K562 (cell line): ENCODE data around the gene CYSLTR1. TPM values are rescaled to one million over a fixed set of nuclear protein-coding genes. Genes with fewer than 3 reads are reported as not detected.

Source experiments
- ATAC-seq: fragments of 200-7000 bp; cut with Tn5 transposase; 3 replicates; pipeline ENCODE4 v1.9.1; 2020; ENCODE audit warnings: moderate library complexity
- BruUV-seq: library from RNA; stranded (reverse); fragments of 400-500 nt; replicated peaks from 2 replicates; lab custom pipeline; 2021; lab: Mats Ljungman, UMichigan
- CTCF ChIA-PET: fragments of 300-600 bp; formaldehyde crosslinking; extraction: SDS; loops from one replicate; lab custom pipeline; 2021; ENCODE audit warnings: low intra/inter-chr PET ratio; lab: Yijun Ruan, JAX
- POLR2A ChIA-PET: fragments of 300-600, 350-650 bp; sonication (Branson Sonifier 250); formaldehyde crosslinking; extraction: SDS; loops from one replicate; lab custom pipeline; 2021; ENCODE audit warnings: antibody characterized with exemption, inconsistent platforms; lab: Yijun Ruan, JAX
- DNase-seq, 4 experiments: peaks; one replicate each; pipeline versions ENCODE4 v3.0.0 to v3.0.0-alpha.2; 2011 to 2018; ENCODE audit warnings: low spot score in 3 of 4, mixed read lengths in 3 of 4; ENCODE audit errors: extremely low read depth in 1 of 4
- FAIRE-seq: peaks from 2 replicates; lab custom pipeline; 2011; peaks lifted over from hg19 to GRCh38; lab: Jason Lieb, UNC
- H2AFZ ChIP-seq: 2 replicates; pipeline ENCODE4 v1.6.0; 2011; ENCODE audit warnings: low read depth, low read length, control low read depth, inconsistent platforms
- H3K27ac ChIP-seq: fragments of 200-600 bp; 3 replicates; pipeline ENCODE4 v1.8.0; 2011; ENCODE audit warnings: low read depth, mild to moderate bottlenecking, control low read depth, inconsistent platforms, low read length, moderate library complexity, mixed read lengths; ENCODE audit errors: extremely low read depth
- H3K27me3 ChIP-seq, 2 experiments: fragments of 300-600 bp in 1 of 2; 2 replicates in 1 of 2; 3 replicates in 1 of 2; pipeline versions ENCODE4 v1.6.0 to v1.8.0; 2011; ENCODE audit warnings: inconsistent platforms in 2 of 2, low read length in 2 of 2, mild to moderate bottlenecking in 1 of 2, mixed read lengths in 1 of 2, moderate library complexity in 1 of 2; ENCODE audit not compliant: control insufficient read depth in 2 of 2, insufficient read depth in 2 of 2
- H3K36me3 ChIP-seq: fragments of 300-600 bp; 3 replicates; pipeline ENCODE4 v1.8.0; 2011; ENCODE audit warnings: mild to moderate bottlenecking, low read length, inconsistent platforms; ENCODE audit not compliant: control insufficient read depth, insufficient read depth
- H3K4me1 ChIP-seq, 2 experiments: fragments of 200-600 bp in 1 of 2; replicated peaks in 1 of 2; 2 replicates in 1 of 2; 3 replicates in 1 of 2; pipeline versions ENCODE4 v1.5.1 to v1.8.0; 2011; ENCODE audit warnings: inconsistent platforms in 2 of 2, low read length in 2 of 2, mild to moderate bottlenecking in 1 of 2, mixed read lengths in 1 of 2, moderate library complexity in 1 of 2; ENCODE audit not compliant: control insufficient read depth in 2 of 2, insufficient read depth in 2 of 2
- H3K4me2 ChIP-seq: 2 replicates; pipeline ENCODE4 v1.6.1; 2011; ENCODE audit warnings: low read length, control low read depth, inconsistent platforms, mixed read lengths; ENCODE audit not compliant: insufficient read depth
- H3K4me3 ChIP-seq: fragments of 200-600 bp; sonication (generic), shearing (Covaris generic); 2 replicates; pipeline ENCODE4 v1.5.1; 2016; ENCODE audit warnings: control low read depth, inconsistent platforms
- H3K79me2 ChIP-seq: fragments of 200-600 bp; 3 replicates; pipeline ENCODE4 v1.8.0; 2011; ENCODE audit warnings: low read length, inconsistent platforms; ENCODE audit not compliant: control insufficient read depth, insufficient read depth
- H3K9ac ChIP-seq, 2 experiments: 2 replicates each; pipeline versions ENCODE4 v1.6.0 to v1.6.1; 2011; ENCODE audit warnings: low read depth in 2 of 2, low read length in 2 of 2, control low read depth in 1 of 2, inconsistent platforms in 1 of 2, mild to moderate bottlenecking in 1 of 2, mixed read lengths in 1 of 2; ENCODE audit not compliant: insufficient read depth in 1 of 2
- H3K9me1 ChIP-seq: one replicate; pipeline ENCODE4 v1.6.0; 2011; ENCODE audit warnings: inconsistent platforms, mild to moderate bottlenecking, low read length, moderate library complexity; ENCODE audit not compliant: control insufficient read depth, insufficient read depth
- H3K9me3 ChIP-seq: replicated peaks from 2 replicates; pipeline ENCODE4 v1.5.1; 2011; ENCODE audit warnings: low read depth, low read length, inconsistent platforms; ENCODE audit not compliant: control insufficient read depth, insufficient read depth
- H4K20me1 ChIP-seq: replicated peaks from 2 replicates; pipeline ENCODE4 v1.6.1; 2011; ENCODE audit warnings: low read length, inconsistent platforms, mixed read lengths; ENCODE audit not compliant: control insufficient read depth, insufficient read depth
- BRD9 ChIP-seq: fragments of 450-650 bp; IDR thresholded peaks from 2 replicates; pipeline ENCODE4 v1.6.1; 2018; ENCODE audit warnings: low read depth; ENCODE audit not compliant: partially characterized antibody
- CCAR2 ChIP-seq: fragments of 200-400 bp; formaldehyde crosslinking; IDR thresholded peaks from 2 replicates; pipeline ENCODE4 v1.6.1; 2017; ENCODE audit warnings: mild to moderate bottlenecking, low read depth, low read length
- CHD1 ChIP-seq: fragments of 200-600 bp; sonication (generic); IDR thresholded peaks from one replicate; pipeline ENCODE4 v1.6.1; 2012; ENCODE audit warnings: mild to moderate bottlenecking, moderate library complexity, low read length, inconsistent platforms
- CREM ChIP-seq: IDR thresholded peaks from 2 replicates; pipeline ENCODE4 v1.6.1; 2014; ENCODE audit warnings: antibody characterized with exemption, low read depth
- EHMT2 ChIP-seq: fragments of 450-650 bp; IDR thresholded peaks from 2 replicates; pipeline ENCODE4 v1.6.1; 2018; ENCODE audit warnings: antibody characterized with exemption
- ETV5 ChIP-seq: sonication (generic); formaldehyde crosslinking; IDR thresholded peaks from 2 replicates; pipeline ENCODE4 v1.4.0; 2020; ENCODE audit warnings: low read depth, mild to moderate bottlenecking, missing genetic modification reagents
- EWSR1 ChIP-seq: fragments of 450-650 bp; IDR thresholded peaks from 2 replicates; pipeline ENCODE4 v1.6.1; 2018; ENCODE audit warnings: borderline replicate concordance, mild to moderate bottlenecking, low read depth, moderate library complexity; ENCODE audit not compliant: partially characterized antibody
- JUN ChIP-seq, 2 experiments: sonication (generic) in 1 of 2; formaldehyde crosslinking in 1 of 2; IDR thresholded peaks; 2 replicates each; pipeline versions ENCODE4 v1.6.1 to v1.8.0; 2012 to 2022; ENCODE audit warnings: borderline replicate concordance in 2 of 2, mild to moderate bottlenecking in 2 of 2, improper control_type of control experiment in 1 of 2, low read depth in 1 of 2, low read length in 1 of 2, missing genetic modification reagents in 1 of 2
- KLF16 ChIP-seq: IDR thresholded peaks from 2 replicates; pipeline ENCODE4 v1.6.1; 2016; ENCODE audit warnings: antibody characterized with exemption
- NR4A1 ChIP-seq, 2 experiments: fragments of 250-450 bp in 1 of 2; fragments of 450-650 bp in 1 of 2; sonication (Bioruptor Pico) in 1 of 2; IDR thresholded peaks; 2 replicates each; pipeline versions ENCODE4 v1.4.0 to v1.6.1; 2016 to 2020; ENCODE audit warnings: mild to moderate bottlenecking in 2 of 2, missing compliant biosample characterization in 1 of 2, missing genetic modification characterization in 1 of 2, moderate library complexity in 1 of 2
- VEZF1 ChIP-seq: fragments of 200-800 bp; sonication (Bioruptor generic); IDR thresholded peaks from 2 replicates; pipeline ENCODE4 v1.6.1; 2017; ENCODE audit warnings: missing genetic modification characterization, missing compliant biosample characterization
- ZFP36 ChIP-seq: fragments of 150-350 bp; IDR thresholded peaks from 2 replicates; pipeline ENCODE4 v1.6.1; 2018; ENCODE audit warnings: low read length, low read depth; ENCODE audit not compliant: partially characterized antibody
- ZNF212 ChIP-seq: fragments of 450-650 bp; formaldehyde crosslinking; IDR thresholded peaks from 2 replicates; pipeline ENCODE4 v1.4.0; 2020; ENCODE audit warnings: mild to moderate bottlenecking
- ZNF561 ChIP-seq: fragments of 450-650 bp; formaldehyde crosslinking; conservative IDR thresholded peaks from 2 replicates; pipeline ENCODE4 v1.4.0; 2020; ENCODE audit warnings: mild to moderate bottlenecking, moderate library complexity
- ZNF785 ChIP-seq: fragments of 250-450 bp; sonication (Bioruptor Pico); IDR thresholded peaks from 2 replicates; pipeline ENCODE4 v1.4.0; 2020; ENCODE audit warnings: mild to moderate bottlenecking
- WGBS: fragments of 100-300 bp; shearing (Covaris generic); methylation state at CpG from one replicate; pipeline ENCODE4 v1.1.6; 2016; ENCODE audit warnings: low coverage, mixed read lengths; ENCODE audit not compliant: insufficient coverage; ENCODE audit errors: missing lambda C conversion rate; 5-methylcytosine and 5-hydroxymethylcytosine counted together
- in situ Hi-C: fragments of 300-500 bp; cut with MboI; formaldehyde crosslinking; loops from 4 replicates; pipeline ENCODE4 v1.15.0; 2018; ENCODE audit warnings: inconsistent platforms, mixed read lengths
- intact Hi-C: fragments of 100-400 bp; cut with micrococcal nuclease; formaldehyde crosslinking; loops from 2 replicates; pipeline ENCODE4 v1.14.2; 2022
- polyA plus RNA-seq, 8 experiments: library from polyadenylated mRNA; depleted of rRNA in 4 of 8; stranded (reverse) in 5 of 8; unstranded in 3 of 8; fragments of >200 nt; fragmentation: Nextera tagmentation in 2 of 8; fragmentation: Illumina TruSeq in 1 of 8; extraction: Ambion mirVana in 2 of 8; extraction: Trizol in 1 of 8; gene quantifications; 2 replicates each; pipeline versions ENCODE4 v1.2.1 to v1.2.3, GENCODE V29; 2011 to 2014; ENCODE audit warnings: inconsistent platforms in 1 of 8, missing spikeins in 1 of 8
- total RNA-seq, 7 experiments: library from RNA; depleted of rRNA in 6 of 7; stranded (reverse); fragments of >200 nt in 6 of 7; fragmentation: Illumina TruSeq in 2 of 7; extraction: Trizol in 2 of 7; gene quantifications; 2 replicates each; pipeline versions ENCODE4 v1.2.1 to v1.2.3, GENCODE V29; 2011 to 2021; ENCODE audit warnings: low replicate concordance in 1 of 7
- TF ChIP-seq, protein P1 (sequence below): sonication (generic); IDR thresholded peaks from 2 replicates; pipeline ENCODE4 v1.6.1; 2016
- TF ChIP-seq, protein P2 (sequence below): sonication (generic); formaldehyde crosslinking; IDR thresholded peaks from 2 replicates; pipeline ENCODE4 v1.4.0; 2020; ENCODE audit warnings: mild to moderate bottlenecking, missing genetic modification reagents

Gene CYSLTR1
- total and polyA plus RNA-seq, 9 of the 15 experiments (the other 6 are each of a cell fraction or from before 2014, with no cell fraction given) = 0.04 to 0.07 TPM; not detected in 7

- H3K4me2 ChIP-seq = no peak overlapping the region
- ATAC-seq = no peak
Observed at GRCh38 chrX:78330540-78330939, 3.1 kb upstream of the CYSLTR1 start.

More at GRCh38 chrX:78330540-78330939, 3.1 kb upstream of the CYSLTR1 start:
- CTCF ChIA-PET = no interaction called here
- in situ Hi-C loops = no loop called here
- no peak for FAIRE-seq
- Histone ChIP-seq H3K9ac (no peak overlapping the region), H3K4me3 (no peak overlapping the region)
- POLR2A ChIA-PET = no interaction called here
- intact Hi-C loops = no loop called here
- TF ChIP-seq BRD9 = no peak
- TF ChIP-seq, protein P1, sequence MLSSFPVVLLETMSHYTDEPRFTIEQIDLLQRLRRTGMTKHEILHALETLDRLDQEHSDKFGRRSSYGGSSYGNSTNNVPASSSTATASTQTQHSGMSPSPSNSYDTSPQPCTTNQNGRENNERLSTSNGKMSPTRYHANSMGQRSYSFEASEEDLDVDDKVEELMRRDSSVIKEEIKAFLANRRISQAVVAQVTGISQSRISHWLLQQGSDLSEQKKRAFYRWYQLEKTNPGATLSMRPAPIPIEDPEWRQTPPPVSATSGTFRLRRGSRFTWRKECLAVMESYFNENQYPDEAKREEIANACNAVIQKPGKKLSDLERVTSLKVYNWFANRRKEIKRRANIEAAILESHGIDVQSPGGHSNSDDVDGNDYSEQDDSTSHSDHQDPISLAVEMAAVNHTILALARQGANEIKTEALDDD = no peak
- no peak for TF ChIP-seq ZNF561 (CRISPR knock-in tag)
- no peak for TF ChIP-seq ETV5 (CRISPR knock-in tag)
- no peak for TF ChIP-seq EWSR1
- no peak for TF ChIP-seq ZFP36
- TF ChIP-seq CHD1 = no peak
- TF ChIP-seq VEZF1 (CRISPR knock-in tag) = no peak
- TF ChIP-seq, protein P2, sequence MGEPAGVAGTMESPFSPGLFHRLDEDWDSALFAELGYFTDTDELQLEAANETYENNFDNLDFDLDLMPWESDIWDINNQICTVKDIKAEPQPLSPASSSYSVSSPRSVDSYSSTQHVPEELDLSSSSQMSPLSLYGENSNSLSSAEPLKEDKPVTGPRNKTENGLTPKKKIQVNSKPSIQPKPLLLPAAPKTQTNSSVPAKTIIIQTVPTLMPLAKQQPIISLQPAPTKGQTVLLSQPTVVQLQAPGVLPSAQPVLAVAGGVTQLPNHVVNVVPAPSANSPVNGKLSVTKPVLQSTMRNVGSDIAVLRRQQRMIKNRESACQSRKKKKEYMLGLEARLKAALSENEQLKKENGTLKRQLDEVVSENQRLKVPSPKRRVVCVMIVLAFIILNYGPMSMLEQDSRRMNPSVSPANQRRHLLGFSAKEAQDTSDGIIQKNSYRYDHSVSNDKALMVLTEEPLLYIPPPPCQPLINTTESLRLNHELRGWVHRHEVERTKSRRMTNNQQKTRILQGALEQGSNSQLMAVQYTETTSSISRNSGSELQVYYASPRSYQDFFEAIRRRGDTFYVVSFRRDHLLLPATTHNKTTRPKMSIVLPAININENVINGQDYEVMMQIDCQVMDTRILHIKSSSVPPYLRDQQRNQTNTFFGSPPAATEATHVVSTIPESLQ = no peak
- no peak for TF ChIP-seq ZNF212 (CRISPR knock-in tag)
- no peak for TF ChIP-seq NR4A1 (CRISPR knock-in tag; IDR thresholded peaks at IDR 0.05)
- TF ChIP-seq NR4A1 (tag; IDR thresholded peaks at IDR 0.05) = no peak
- no peak for TF ChIP-seq CCAR2
- no peak for TF ChIP-seq CREM
- no peak for TF ChIP-seq KLF16
- no peak for TF ChIP-seq JUN (IDR thresholded peaks at IDR 0.05; ENCODE audit: borderline replicate concordance, low read depth, low read length)
- no peak for TF ChIP-seq JUN (CRISPR knock-in tag; IDR thresholded peaks at IDR 0.05; ENCODE audit: borderline replicate concordance)
- TF ChIP-seq EHMT2 = no peak
- no peak for TF ChIP-seq ZNF785 (CRISPR knock-in tag)
- TF ChIP-seq, all 486 proteins: peak for 0
- no peaks in the 10 kb centered on the region for H3K9me1 ChIP-seq
- H3K36me3 ChIP-seq = no peaks in the 10 kb centered on the region
- H3K4me1 ChIP-seq = no peaks in the 10 kb centered on the region
- no peaks in the 10 kb centered on the region for H3K27me3 ChIP-seq
- DNase-seq = no peak
- H3K79me2 ChIP-seq = no peaks in the 10 kb centered on the region
- no peaks in the 10 kb centered on the region for H3K9me3 ChIP-seq
- H3K27ac ChIP-seq = no peak overlapping the region
- BruUV-seq = no TSS peak
- no peaks in the 10 kb centered on the region for H4K20me1 ChIP-seq
- WGBS = 0% methylated on average over 1 of the region's 1 CpG
- H2AFZ ChIP-seq = no peak overlapping the region
